K562 (cell line): ENCODE results near the gene MAD1L1.

Source experiments
- ARHGAP35 ChIP-seq: fragments of 450-650 bp; IDR thresholded peaks from 2 replicates; pipeline ENCODE4 v1.6.1; 2018; ENCODE audit not compliant: partially characterized antibody
- CC2D1A ChIP-seq: fragments of 450-650 bp; IDR thresholded peaks from 2 replicates; pipeline ENCODE4 v1.6.1; 2017; ENCODE audit warnings: mild to moderate bottlenecking
- HDAC1 ChIP-seq, 2 experiments: fragments of 450-650 bp; IDR thresholded peaks; 2 replicates each; pipeline ENCODE4 v1.6.1; 2016 to 2017; ENCODE audit warnings: inconsistent platforms in 1 of 2, mild to moderate bottlenecking in 1 of 2, moderate library complexity in 1 of 2
- MEF2A ChIP-seq: IDR thresholded peaks from 2 replicates; pipeline ENCODE4 v1.6.1; 2011; ENCODE audit warnings: low read depth, mild to moderate bottlenecking, low read length, moderate library complexity; ENCODE audit not compliant: control insufficient read depth
- SMAD4 ChIP-seq: fragments of 250-450 bp; sonication (Bioruptor Pico); conservative IDR thresholded peaks from 2 replicates; pipeline ENCODE4 v1.8.0; 2021; ENCODE audit warnings: inconsistent platforms, mild to moderate bottlenecking, moderate library complexity
- SMARCE1 ChIP-seq: fragments of 450-650 bp; IDR thresholded peaks from 2 replicates; pipeline ENCODE4 v1.7.1; 2016; ENCODE audit warnings: mild to moderate bottlenecking
- ZZZ3 ChIP-seq: fragments of 450-650 bp; IDR thresholded peaks from 2 replicates; pipeline ENCODE4 v1.6.1; 2016; ENCODE audit warnings: antibody characterized with exemption, mild to moderate bottlenecking, moderate library complexity
- TF ChIP-seq, protein P1 (sequence below), 3 experiments: fragments of 200-800 bp in 1 of 3; fragments of 250-450 bp in 1 of 3; fragments of 450-650 bp in 1 of 3; sonication (Bioruptor Pico) in 1 of 3; sonication (Bioruptor generic) in 1 of 3; formaldehyde crosslinking in 1 of 3; IDR thresholded peaks; 2 replicates each; pipeline versions ENCODE4 v1.6.1 to v1.8.0; 2016 to 2022; ENCODE audit warnings: mild to moderate bottlenecking in 2 of 3, missing genetic modification characterization in 2 of 3, missing compliant biosample characterization in 1 of 3, moderate library complexity in 1 of 3

DNA sequence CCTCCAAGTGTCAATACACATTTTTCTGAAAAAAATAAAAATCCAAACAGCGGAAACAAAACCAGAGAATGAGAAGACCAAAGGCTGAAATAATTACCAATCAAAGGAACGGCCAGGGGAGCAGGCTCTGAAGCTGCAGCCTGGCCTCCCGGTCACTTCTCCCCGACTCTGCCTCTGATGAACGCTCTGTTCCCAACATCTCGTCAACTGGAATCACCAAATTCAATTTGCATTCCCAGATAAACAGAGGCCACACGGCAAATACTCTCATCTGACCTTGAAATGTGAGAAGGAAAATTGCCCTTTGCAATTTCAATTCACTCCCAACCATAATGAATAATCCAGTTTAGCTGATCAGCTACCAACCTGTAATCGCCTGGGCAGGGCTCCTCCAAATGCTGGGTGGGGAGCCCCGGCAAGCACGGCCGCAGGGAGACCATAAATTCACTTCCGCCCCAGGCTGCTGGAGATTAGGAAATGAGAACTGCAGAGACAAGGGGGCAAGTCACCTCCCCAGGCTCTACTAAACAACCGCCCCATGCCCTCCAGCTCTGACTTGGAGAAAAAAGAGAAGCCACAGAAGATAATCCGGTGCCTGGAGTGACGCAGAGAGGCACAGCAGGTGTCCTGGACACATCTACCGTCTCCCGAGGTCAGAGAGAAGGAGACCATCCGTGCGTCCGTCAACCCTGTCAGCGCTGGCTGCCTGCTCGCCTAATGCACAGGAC, 153.2 kb downstream of the MAD1L1 start:
- 0 out of 2 replicates have a peak, but pooled peaks have one; percentile 51 for TF ChIP-seq SMAD4 (CRISPR knock-in tag)
- TF ChIP-seq SMARCE1 = 0 out of 2 replicates have a peak, but pooled peaks have one; percentile 24
- TF ChIP-seq HDAC1 (IDR thresholded peaks at IDR 0.05) = no peak
- TF ChIP-seq, protein P1, sequence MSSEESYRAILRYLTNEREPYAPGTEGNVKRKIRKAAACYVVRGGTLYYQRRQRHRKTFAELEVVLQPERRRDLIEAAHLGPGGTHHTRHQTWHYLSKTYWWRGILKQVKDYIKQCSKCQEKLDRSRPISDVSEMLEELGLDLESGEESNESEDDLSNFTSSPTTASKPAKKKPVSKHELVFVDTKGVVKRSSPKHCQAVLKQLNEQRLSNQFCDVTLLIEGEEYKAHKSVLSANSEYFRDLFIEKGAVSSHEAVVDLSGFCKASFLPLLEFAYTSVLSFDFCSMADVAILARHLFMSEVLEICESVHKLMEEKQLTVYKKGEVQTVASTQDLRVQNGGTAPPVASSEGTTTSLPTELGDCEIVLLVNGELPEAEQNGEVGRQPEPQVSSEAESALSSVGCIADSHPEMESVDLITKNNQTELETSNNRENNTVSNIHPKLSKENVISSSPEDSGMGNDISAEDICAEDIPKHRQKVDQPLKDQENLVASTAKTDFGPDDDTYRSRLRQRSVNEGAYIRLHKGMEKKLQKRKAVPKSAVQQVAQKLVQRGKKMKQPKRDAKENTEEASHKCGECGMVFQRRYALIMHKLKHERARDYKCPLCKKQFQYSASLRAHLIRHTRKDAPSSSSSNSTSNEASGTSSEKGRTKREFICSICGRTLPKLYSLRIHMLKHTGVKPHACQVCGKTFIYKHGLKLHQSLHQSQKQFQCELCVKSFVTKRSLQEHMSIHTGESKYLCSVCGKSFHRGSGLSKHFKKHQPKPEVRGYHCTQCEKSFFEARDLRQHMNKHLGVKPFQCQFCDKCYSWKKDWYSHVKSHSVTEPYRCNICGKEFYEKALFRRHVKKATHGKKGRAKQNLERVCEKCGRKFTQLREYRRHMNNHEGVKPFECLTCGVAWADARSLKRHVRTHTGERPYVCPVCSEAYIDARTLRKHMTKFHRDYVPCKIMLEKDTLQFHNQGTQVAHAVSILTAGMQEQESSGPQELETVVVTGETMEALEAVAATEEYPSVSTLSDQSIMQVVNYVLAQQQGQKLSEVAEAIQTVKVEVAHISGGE (CRISPR knock-in tag; IDR thresholded peaks at IDR 0.05) = no peak
- TF ChIP-seq CC2D1A = no peak
- TF ChIP-seq ZZZ3 = no peak
- no peak for TF ChIP-seq ARHGAP35
- no peak; the same call in 1 of the 2 replicates for TF ChIP-seq MEF2A
